ENCODE measurements around the gene TBL3. TPM values are rescaled to one million over a fixed set of nuclear protein-coding genes. Genes with fewer than 3 reads are reported as not detected.
A peak's percentile ranks its signal among the peaks of the same experiment; 100 is the strongest.
"Not testable (repeated sequence)": the region's sequence is repeated elsewhere in the genome, so short reads cannot be mapped to it uniquely, and the experiment has no call there.

Gene TBL3
- total and polyA plus RNA-seq, 7 donors: 31.5 to 78.0 (median 41.8) TPM

DNA sequence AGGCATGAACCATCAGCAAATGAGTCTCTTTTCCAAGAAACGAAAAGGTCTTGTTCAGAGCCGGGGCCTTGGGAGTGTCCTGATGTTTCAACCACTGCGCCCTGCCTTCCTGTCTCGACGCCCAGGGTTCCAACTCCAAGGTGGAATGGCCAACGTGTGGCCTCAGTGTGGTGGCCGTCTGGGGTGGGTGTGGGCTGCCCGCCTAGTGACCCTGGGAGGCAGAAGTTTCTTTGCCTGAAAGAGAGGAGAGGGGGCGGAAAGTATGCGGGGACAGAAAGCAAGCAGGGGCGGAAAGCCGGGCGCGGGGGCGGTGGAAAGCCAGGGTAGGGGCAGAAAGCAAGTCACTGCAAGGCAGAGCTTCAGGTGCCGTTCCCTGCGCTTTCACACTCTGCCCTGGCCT is 32.9 kb upstream of the TBL3 start:
- Histone ChIP-seq H3K27ac (peak overlapping the region; percentile 23), H3K36me3 (ENCODE audit: insufficient read depth in 1 of 2, low read depth in 1 of 2) (peaks cover 7 to 46% of the 10 kb centered on the region in 2 donors), H3K27me3 (ENCODE audit: insufficient read depth in 3 of 3, low read length in 2 of 3) (no peaks in the 10 kb centered on the region), H3K9me3 (no peaks in the 10 kb centered on the region), H3K4me1 (peaks cover 35% of the 10 kb centered on the region), H3K4me3 (no peak overlapping the region)
- no peak for ATAC-seq
- no peak for DNase-seq
- intact Hi-C loops (cut with DNase I): loop anchor here in 1 of 2 donors (10.0 kb wide), 1 partner anchor 324 kb away; the partner anchor contains the start of genes CRAMP1 and IFT140
- WGBS, 3 donors: 92 to 93% (median 92%) methylated on average over 16 to 17 of the region's 17 CpGs
- TF ChIP-seq, protein P1, sequence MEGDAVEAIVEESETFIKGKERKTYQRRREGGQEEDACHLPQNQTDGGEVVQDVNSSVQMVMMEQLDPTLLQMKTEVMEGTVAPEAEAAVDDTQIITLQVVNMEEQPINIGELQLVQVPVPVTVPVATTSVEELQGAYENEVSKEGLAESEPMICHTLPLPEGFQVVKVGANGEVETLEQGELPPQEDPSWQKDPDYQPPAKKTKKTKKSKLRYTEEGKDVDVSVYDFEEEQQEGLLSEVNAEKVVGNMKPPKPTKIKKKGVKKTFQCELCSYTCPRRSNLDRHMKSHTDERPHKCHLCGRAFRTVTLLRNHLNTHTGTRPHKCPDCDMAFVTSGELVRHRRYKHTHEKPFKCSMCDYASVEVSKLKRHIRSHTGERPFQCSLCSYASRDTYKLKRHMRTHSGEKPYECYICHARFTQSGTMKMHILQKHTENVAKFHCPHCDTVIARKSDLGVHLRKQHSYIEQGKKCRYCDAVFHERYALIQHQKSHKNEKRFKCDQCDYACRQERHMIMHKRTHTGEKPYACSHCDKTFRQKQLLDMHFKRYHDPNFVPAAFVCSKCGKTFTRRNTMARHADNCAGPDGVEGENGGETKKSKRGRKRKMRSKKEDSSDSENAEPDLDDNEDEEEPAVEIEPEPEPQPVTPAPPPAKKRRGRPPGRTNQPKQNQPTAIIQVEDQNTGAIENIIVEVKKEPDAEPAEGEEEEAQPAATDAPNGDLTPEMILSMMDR (IDR thresholded peaks at IDR 0.05): no peak

DNA sequence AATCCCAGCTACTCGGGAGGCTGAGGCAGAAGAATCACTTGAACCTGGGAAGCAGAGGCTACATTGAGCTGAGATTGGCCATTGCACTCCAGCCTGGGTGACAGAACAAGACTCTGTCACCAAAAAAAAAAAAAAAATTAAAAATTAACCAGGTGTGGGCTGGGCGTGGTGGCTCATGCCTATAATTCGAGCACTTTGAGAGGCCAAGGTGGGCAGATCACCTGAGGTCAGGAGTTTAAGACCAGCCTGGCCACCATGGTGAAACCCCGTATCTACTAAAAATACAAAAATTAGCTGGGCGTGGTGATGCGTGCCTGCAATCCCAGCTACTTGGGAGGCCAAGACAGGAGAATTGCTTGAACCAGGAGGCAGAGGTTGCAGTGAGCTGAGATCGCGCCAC is 32.0 kb upstream of the TBL3 start:
- H3K4me3 ChIP-seq: peak overlapping the region; percentile 85
- peak overlapping the region; percentile 89 for H3K27ac ChIP-seq
- peaks cover 43% of the 10 kb centered on the region for H3K4me1 ChIP-seq
- not testable (repeated sequence) for ATAC-seq; H3K9me3 ChIP-seq; DNase-seq; H3K27me3 ChIP-seq (ENCODE audit: insufficient read depth in 3 of 3, low read length in 2 of 3)
- 95 to 97% (median 95%) methylated on average over 8 of the region's 8 CpGs for WGBS, 3 donors
- H3K36me3 ChIP-seq (ENCODE audit: insufficient read depth in 1 of 2, low read depth in 1 of 2): peaks cover 7 to 46% of the 10 kb centered on the region in 2 donors
- intact Hi-C loops (cut with DNase I): loop anchor here (10.0 kb wide), 2 partner anchors 165 to 325 kb away; partner anchors contain the start of genes CRAMP1 (in 1 of the 2), EME2 (in 1 of the 2), IFT140 (in 1 of the 2) and MRPS34 (in 1 of the 2)

DNA sequence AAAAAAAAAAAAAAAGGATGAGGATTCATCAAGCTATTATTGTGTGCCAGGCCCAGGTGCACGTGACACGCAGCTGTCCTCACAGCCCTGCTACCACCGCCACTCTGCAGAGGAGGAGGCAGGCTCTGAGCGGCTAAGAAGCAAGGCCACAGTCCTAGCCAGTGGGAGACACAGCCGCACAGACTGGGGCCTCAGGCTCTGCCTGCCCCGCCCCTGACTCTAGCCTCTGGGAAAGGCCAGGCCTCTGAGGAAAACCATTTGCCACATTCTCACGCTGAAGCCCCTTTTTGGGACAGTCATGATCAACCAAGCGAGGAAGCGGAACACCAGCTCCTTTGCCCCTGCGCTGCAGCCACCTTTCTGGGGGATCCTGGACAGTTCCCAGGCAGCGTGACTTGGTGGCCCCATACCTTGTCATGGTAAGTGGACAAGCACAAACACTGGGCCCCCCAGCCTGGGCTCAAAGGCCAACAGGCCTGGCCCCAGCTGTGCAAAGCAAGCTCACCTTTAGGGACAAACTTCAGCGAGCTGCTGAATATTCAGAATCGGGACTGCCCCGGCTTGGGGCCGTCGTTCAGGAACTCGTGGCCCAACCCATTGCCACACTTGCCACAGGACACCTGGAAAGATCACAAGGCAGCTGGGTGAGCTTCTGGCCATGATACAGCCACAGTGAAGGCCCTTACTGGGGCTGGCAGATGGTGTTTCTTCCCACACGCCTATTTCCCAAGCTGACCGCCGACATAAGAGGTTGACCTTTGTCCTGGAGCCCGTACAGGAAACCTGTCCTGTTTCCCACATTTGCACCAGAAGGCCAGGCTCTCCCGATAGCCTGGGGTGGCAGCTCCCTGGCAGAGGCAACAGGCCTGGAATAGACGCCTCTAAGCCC is 31.3 kb upstream of the TBL3 start:
- intact Hi-C loops (cut with DNase I): loop anchor here in 1 of 2 donors (10.0 kb wide), 1 partner anchor 166 kb away; the partner anchor contains the start of genes EME2, MRPS34 and NME3
- peak overlapping the region; percentile 89 for H3K27ac ChIP-seq
- DNase-seq (no peak), ATAC-seq (peak in 3 of 4 donors; percentile 9 to 31 (median 24))
- H3K36me3 ChIP-seq (ENCODE audit: insufficient read depth in 1 of 2, low read depth in 1 of 2): peaks cover 7 to 46% of the 10 kb centered on the region in 2 donors
- TF ChIP-seq, protein P1 (IDR thresholded peaks at IDR 0.05): no peak
- H3K9me3 ChIP-seq: no peaks in the 10 kb centered on the region
- WGBS, 3 donors: 57 to 69% (median 60%) methylated on average over 23 of the region's 23 CpGs
- peaks cover 48% of the 10 kb centered on the region for H3K4me1 ChIP-seq
- peak overlapping the region; percentile 85 for H3K4me3 ChIP-seq
- no peaks in the 10 kb centered on the region for H3K27me3 ChIP-seq (ENCODE audit: insufficient read depth in 3 of 3, low read length in 2 of 3)

DNA sequence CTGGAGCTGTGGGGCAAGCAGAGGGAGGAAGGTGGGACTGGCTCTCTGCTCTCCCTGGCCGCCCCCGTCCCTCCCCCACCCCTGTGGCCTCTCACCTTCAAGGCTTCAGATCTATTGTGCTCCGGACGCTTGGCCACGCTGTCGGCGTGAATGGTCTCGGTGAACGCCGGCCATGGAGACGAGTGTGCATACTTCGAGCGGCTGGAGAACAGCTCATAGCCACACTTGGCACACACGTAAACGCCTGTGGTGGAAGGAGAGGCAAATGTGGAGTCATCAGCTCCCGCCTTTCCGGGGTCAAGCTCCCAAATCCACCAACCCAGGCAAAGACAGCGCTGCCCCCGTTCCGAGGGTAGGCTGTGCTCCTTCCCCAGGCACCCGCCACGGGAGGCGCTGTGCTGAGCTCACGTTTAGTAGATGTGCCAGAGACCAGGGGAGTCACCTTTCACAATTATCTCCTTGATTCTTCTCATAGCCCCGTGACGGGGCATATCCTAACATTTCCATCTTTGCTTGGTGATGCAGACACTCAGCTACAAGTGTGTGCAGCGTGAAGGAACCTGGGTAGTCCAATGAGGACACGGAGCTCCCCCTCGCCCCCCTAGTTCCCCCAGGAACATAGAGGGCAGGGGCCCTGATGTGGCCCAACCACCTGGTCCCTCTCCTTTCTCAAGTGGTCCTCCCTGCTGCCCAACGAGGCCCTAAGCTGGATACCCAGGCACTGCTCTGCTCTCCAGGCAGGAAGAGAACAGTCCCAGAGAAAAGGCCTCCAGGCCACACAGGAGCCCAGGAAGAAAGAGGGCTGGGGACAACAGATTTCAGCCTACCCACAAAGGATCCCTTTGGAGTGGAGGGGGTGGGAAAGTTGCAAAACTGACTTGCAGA is 30.4 kb upstream of the TBL3 start:
- Histone ChIP-seq H3K4me1 (peaks cover 54% of the 10 kb centered on the region), H3K36me3 (ENCODE audit: insufficient read depth in 1 of 2, low read depth in 1 of 2) (peaks cover 7 to 46% of the 10 kb centered on the region in 2 donors), H3K27ac (peak overlapping the region; percentile 89), H3K9me3 (no peaks in the 10 kb centered on the region), H3K27me3 (ENCODE audit: insufficient read depth in 3 of 3, low read length in 2 of 3) (no peaks in the 10 kb centered on the region), H3K4me3 (peak overlapping the region; percentile 85)
- ATAC-seq: peak; percentile 53 to 62 (median 57)
- intact Hi-C loops (cut with DNase I): loop anchor here in 1 of 2 donors (10.0 kb wide), 1 partner anchor 167 kb away; the partner anchor contains the start of genes EME2, MRPS34 and NME3
- WGBS, 3 donors: 57 to 69% (median 62%) methylated on average over 30 of the region's 30 CpGs
- DNase-seq: peak; percentile 65 to 87
- TF ChIP-seq, protein P1 (IDR thresholded peaks at IDR 0.05): peak; percentile 49
